Stimulated activated CD4-positive, alpha-beta T cell treated with anti-CD3 and anti-CD28 coated beads, Interleukin-4, amount 100 ng/mL, for 48 hours (primary cell): ENCODE data around the gene RTL5.

Experiments
- DNase-seq, 2 donors: peaks; one replicate each; pipeline ENCODE4 v3.0.0-alpha.2; 2020; ENCODE audit warnings: low read depth in 2 of 2

RTL5 gene

GRCh38 chrX:72108666-72109065 is 23.0 kb downstream of the RTL5 start:
- no peak for DNase-seq

GRCh38 chrX:72107841-72108595 is 23.7 kb downstream of the RTL5 start:
- no peak for DNase-seq

- DNase-seq, result no peak
Measured at GRCh38 chrX:72107320-72107719, 24.4 kb downstream of the RTL5 start.

- DNase-seq, result peak in 1 of 2 donors; percentile 4
Measured at GRCh38 chrX:72105436-72105835, 26.3 kb downstream of the RTL5 start.

- no peak for DNase-seq
Measured at GRCh38 chrX:72102760-72103159, 29.0 kb downstream of the RTL5 start.

GRCh38 chrX:72102126-72102525 is 29.6 kb downstream of the RTL5 start:
- no peak for DNase-seq

GRCh38 chrX:72101597-72102037 is 30.1 kb downstream of the RTL5 start:
- no peak for DNase-seq

- peak; percentile 20 to 44 for DNase-seq
Measured at GRCh38 chrX:72100824-72101351, 30.8 kb downstream of the RTL5 start.

- DNase-seq, result no peak
Measured at GRCh38 chrX:72100051-72100755, 31.5 kb downstream of the RTL5 start.

- DNase-seq, result no peak
Measured at GRCh38 chrX:72097098-72097497, 34.6 kb downstream of the RTL5 start.

GRCh38 chrX:72095370-72095769 is 36.3 kb downstream of the RTL5 start:
- no peak for DNase-seq

GRCh38 chrX:72094894-72095293 is 36.8 kb downstream of the RTL5 start:
- peak in 1 of 2 donors; percentile 26 for DNase-seq

- DNase-seq, result no peak
Measured at GRCh38 chrX:72089254-72089653, 42.5 kb downstream of the RTL5 start.

GRCh38 chrX:72088761-72089160 is 43.0 kb downstream of the RTL5 start:
- DNase-seq, result no peak

- no peak for DNase-seq
Measured at GRCh38 chrX:72086995-72087394, 44.7 kb downstream of the RTL5 start.

GRCh38 chrX:72084114-72084513 is 47.6 kb downstream of the RTL5 start:
- DNase-seq, result no peak

- no peak for DNase-seq
Measured at GRCh38 chrX:72083291-72083690, 48.4 kb downstream of the RTL5 start.

- no peak for DNase-seq
Measured at GRCh38 chrX:72081605-72082320, 50.0 kb downstream of the RTL5 start.

- DNase-seq, result no peak
Measured at GRCh38 chrX:72080800-72081199, 50.9 kb downstream of the RTL5 start.

GRCh38 chrX:72080150-72080549 is 51.6 kb downstream of the RTL5 start:
- no peak for DNase-seq

- no peak for DNase-seq
Measured at GRCh38 chrX:72079607-72080006, 52.1 kb downstream of the RTL5 start.

GRCh38 chrX:72078411-72078810 is 53.3 kb downstream of the RTL5 start:
- no peak for DNase-seq
